ENCODE measurements around the gene CLIC4.
A peak's percentile ranks its signal among the peaks of the same experiment; 100 is the strongest.

The CLIC4 gene

GRCh38 chr1:24861821-24862727 is 116.8 kb downstream of the CLIC4 start:
- DNase-seq, result no peak

- no peak for DNase-seq
Observed at GRCh38 chr1:24862775-24863483, 117.7 kb downstream of the CLIC4 start.

- DNase-seq, result no peak
Observed at GRCh38 chr1:24864370-24864777, 119.1 kb downstream of the CLIC4 start.

DNA sequence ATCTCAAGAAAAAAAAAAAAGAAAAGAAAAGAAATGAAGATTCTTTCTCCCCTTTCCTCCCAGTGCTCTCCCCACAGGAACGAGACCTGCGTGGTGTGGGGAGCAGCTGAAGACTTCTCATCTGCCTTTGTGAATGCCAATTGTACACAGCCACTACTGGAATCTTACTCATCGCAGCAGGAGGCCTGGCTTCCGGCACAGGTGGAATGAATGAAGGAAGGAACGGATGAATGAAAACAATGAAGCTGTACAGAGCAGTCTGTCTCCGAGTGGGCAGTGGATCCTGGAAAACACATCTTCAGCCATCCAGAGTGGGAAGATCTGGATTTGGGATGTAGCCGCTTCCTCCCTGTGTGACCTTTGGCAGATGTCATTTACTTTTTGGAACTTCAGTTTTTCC is 119.9 kb downstream of the CLIC4 start:
- no peak for DNase-seq

DNA sequence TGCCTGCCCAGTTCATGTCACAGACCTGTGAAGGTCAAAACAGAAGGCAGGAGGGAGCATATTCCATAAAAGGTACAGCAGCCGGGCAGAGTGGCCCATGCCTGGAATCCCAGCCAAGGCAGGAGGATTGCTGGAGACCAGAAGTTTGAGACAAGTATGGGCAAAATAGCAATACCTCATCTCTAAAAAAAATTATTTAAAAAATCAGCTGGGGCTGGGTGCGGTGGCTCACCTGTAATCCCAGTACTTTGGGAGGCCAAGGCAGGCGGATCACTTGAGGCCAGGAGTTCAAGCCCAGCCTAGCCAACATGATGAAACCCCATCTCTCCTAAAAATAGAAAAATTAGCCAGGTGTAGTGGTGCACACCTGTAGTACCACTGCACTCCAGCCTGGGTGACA is 120.3 kb downstream of the CLIC4 start:
- no peak for DNase-seq

DNA sequence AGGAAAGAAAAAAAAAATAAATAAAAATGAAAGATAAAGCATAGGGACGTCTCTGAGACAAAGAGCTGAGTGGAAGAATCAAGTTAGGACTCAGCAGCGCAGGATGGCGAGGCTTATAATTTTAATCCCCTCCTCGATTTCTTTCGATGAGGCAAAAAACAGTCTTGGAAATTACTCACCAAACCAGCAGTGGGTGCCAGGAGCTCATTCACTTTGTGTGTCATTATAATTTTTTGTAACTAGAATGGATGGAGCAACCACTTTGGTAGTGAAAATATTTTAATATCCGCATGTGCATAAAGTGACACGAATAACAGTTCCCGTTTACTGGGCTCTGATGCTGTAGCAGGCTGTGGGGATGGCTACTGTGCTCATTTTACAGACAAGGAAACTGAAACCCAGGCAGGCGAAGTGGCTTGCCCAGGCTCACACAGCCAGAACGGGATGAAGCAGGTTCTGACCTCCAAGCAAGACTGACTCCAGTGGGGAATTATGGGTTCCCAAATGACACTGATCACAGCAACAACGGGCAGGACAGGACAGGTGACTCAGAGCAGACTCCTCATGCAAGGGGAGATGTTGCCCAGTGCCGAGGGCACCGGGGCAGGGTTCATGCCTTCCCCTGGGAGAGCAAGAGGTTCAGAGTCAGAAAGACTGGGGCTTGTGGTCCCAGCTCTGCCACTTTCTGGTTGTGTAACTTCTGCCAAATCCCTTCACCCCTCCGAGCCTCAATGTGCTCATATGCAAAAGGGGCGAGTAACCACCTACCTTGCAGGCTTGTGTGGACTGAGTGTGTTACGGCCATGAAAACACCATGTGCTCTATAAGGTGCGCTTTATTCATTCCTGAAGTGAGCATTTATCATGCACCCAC is 121.2 kb downstream of the CLIC4 start:
- DNase-seq, result no peak

DNA sequence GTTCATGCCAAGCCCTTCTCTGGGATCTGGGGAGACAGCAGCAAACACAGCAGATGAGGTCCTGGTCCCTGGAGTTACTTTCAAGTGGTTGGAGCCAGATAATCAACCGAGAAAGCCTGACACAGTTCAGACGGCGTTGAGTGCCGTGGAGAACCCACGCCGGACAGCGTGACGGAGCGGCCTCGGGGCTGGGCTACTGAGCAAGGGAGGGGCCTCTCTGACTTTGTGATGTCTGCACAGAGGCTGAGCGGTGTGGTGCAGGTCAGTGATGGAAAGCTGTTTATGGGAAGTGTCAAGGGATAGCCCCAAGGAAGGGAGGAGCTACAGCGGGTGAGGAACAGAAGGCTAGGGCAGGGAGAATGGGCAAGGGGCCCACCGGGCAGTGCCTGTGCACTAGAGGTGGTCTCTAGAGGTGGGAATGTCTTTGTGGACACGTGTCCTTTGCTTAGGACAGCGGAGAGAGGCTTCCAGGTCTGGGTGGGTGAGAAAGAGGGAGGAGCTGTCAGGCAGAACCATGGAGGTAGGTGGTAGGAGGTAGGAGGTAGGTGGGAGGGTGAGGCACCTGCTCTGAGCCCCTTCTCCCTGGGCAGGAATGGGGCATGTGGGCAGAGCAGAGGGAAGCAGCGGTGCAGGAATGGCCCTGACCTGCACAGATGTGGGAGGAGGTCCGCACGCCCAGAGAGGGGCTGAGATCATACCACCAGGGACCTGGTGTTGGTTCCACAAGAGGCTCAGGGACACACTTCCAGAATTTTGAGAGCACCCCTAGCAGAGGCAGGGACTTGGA is 122.0 kb downstream of the CLIC4 start:
- DNase-seq, result no peak

DNA sequence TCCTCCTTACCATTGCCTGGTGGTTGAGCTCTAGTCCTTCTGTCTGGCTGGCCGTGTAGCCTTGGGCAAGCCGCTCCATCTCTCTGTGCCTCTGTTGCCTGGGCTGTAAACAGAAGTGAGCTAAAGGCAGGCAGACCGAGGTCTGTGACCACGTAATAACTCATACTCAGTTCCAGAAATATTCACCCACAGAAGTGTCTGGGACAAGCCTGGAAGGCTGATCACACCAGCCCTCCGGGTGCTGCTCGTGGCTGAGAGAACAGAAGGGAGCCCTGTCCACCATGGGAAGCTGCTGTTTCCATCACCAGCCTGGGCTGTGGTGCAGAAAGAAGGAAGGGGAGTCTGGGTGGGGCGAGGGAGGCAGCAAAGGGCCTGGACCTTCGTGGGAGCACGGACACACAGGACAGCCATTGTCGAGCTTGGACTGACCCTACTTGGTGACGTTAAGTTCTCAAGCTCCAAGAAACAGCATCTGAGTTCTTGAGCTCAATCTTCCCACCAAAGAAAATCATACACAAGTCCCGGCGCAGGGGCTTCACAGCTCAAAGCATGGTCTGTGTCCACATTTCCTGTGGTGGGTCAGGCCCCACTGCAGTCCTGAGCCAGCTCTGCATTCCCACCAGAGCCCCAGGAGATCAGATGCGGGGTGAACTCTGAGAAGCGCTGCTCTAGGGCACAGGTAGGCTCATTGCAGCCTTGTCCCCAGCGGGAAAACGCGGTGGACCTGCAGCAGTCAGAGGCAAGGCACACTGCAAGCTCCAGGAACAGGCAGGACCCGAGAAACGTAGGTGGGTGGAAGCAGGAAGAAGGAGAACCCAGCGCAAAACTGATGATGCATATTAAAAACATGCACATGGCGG is 123.0 kb downstream of the CLIC4 start:
- no peak for DNase-seq

- no peak for DNase-seq
Observed at GRCh38 chr1:24870551-24871195, 125.4 kb downstream of the CLIC4 start.

GRCh38 chr1:24871306-24871901 is 126.2 kb downstream of the CLIC4 start:
- no peak for DNase-seq

DNA sequence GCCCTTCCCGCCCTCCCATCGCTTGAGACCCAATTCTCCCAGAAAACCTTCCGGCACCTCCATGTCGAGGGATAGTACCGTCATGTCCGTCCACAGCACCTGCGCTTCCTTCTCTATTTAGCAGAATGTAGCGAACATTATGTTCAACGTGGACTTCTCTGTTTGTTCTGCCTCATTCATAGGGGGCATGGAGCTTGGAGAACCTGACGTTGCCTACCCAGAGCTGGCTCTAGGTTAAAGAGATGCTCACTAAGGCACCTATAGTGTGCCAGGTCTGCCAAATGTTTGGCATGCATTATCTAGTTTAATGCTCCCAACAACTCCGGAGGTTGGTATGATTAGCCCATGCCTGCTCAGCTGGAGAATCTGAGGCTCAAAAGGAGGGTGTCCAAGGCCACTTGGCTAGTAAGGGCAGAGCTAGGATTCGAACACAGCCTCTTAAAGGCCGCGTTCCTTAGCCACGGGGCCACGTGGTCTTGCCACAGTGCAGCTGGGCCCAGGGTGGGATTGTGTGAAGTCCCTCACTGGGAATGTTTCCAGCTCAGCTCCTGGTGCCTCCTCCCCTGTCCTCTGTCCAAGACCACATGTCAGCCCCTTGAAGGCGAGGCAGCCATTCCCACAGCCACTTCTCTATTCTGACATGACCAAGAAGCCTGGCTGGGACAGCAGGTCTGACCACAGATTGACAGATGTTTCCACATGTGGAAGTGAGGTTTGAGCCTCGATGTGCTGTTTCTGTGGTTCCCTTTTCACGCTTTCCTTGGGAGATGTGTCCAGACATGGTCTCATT is 127.0 kb downstream of the CLIC4 start:
- no peak for DNase-seq

GRCh38 chr1:24873148-24873547 is 127.9 kb downstream of the CLIC4 start:
- DNase-seq, result no peak

GRCh38 chr1:24874056-24874455 is 128.8 kb downstream of the CLIC4 start:
- DNase-seq, result no peak

DNA sequence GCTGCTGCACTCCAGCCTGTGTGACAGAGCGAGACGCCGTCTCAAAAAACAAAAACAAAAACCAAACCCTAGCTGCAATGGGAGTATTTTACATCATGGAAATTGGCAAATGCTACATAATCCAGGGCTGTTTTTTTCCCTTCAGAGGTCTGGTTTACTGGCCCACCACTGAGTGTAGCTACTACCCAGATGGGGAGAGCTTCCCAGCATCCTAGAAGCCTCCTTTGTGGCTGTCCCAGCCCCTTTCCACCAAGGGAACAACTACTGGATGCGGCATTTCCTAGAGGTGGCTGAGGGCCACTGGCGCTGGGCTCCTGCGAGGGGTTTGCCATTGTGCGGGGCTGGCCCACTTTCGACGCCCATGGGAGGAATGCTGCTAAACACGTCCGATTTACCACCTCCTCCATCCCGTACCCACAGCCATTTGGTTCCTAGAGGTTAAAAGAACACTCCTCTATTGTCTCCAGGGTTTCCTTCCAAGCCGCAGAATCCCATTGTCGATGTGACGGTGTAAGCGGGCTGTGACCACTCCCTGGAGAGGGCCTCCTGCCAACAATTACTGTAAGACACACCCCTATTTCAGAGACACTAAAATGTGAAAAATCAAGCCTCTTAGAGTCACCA is 129.5 kb downstream of the CLIC4 start:
- DNase-seq, result no peak

DNA sequence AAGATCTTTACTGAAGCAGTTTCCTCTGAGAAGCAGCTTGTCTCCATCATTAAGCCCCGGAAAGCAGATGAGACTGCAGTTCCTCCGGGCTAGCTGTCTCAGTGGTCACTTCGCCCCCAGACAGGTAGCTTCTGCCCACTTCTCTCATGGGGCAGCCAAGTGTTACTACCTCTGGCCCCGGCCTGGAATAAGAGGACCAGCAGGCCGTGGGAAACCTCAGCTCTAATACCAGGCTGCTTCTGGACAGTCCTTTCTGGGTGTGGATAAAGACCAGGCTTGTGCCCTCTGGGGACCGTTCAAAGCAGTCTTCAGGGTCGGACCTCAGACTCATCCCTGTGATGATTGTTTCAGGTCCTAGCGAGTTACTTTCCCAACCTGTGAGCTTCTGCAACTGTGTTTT is 130.0 kb downstream of the CLIC4 start:
- no peak for DNase-seq

DNA sequence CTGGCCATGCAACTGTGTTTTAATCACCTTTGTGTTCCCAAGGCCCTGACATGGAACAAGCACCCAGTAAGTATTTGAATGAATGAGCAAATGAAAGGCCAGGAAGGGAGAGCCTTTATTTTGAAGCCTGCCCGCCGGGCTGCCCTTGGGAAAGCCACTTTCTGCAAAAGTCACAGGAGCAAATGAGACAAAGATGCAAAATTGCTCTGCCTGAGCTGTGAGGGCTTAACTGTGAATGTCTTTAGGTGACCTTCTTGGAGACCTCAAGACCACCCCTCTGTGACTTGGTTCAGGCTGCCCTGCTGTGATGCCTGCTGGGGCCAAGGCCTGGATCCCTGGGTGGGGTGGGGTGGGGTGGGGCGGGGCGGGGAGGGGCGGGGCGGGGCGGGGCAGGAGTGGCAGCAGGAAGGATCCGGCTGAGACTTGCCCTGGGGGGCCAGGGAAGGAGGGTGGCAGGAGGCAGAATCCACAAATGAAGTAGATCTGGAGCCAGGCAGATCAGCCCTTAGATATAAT is 130.8 kb downstream of the CLIC4 start:
- DNase-seq, result no peak

GRCh38 chr1:24878045-24878444 is 132.8 kb downstream of the CLIC4 start:
- no peak for DNase-seq

- peak; percentile 69 for DNase-seq
Observed at GRCh38 chr1:24878775-24879742, 133.8 kb downstream of the CLIC4 start.

Data from fibroblast of skin of right quadriceps (primary cell).